HG02852 (cell line): ENCODE data around the gene FAM76B.

Experiments used
- ATAC-seq: cut with Tn5 transposase; IDR thresholded peaks from one replicate; pipeline ENCODE4 v1.9.1; 2021; ENCODE audit warnings: mild to moderate bottlenecking, moderate library complexity; ENCODE audit not compliant: unreplicated experiment

Gene FAM76B

GRCh38 chr11:95734009-95734572 is 55.5 kb downstream of the FAM76B start:
- no peak for ATAC-seq

DNA sequence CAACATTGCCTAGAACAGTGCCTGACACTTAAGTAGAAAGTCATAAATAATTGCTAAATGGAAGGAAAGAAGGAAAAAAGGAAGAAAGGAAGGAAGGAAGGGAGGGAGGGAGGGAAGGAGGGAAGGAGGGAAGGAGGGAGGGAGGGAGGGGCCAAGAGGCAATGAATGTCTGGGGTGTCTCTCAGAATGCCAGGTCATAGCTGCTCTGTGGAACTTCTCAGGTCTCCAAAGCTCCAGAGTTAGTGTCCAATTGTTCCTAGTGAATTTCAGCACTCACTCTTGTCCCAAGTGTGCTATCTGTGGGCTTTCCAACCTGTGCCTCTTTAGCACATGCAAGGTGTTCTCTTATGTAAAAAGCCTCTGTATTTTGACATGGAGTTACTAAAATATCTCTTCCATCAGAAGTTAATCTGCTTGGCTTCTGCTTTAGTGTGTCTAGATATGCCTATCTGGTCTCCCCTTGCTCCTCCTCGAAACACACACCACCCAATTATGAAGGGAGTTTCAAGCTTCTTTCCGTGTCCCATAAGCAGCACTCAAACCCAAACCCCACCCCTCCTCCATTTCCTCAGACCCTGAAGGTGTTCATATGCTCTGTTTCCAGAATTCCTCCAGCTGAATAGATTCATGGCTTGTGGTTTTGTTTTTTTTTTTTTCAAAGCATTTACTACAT is 56.5 kb downstream of the FAM76B start:
- no peak for ATAC-seq

GRCh38 chr11:95729462-95729861 is 60.1 kb downstream of the FAM76B start:
- ATAC-seq = no peak

- no peak for ATAC-seq
Observed at GRCh38 chr11:95728790-95729189, 60.8 kb downstream of the FAM76B start.

GRCh38 chr11:95728094-95728493 is 61.5 kb downstream of the FAM76B start:
- ATAC-seq = no peak

- ATAC-seq = no peak
Observed at GRCh38 chr11:95727620-95728019, 62.0 kb downstream of the FAM76B start.

- ATAC-seq = no peak
Observed at GRCh38 chr11:95727111-95727510, 62.5 kb downstream of the FAM76B start.

- no peak for ATAC-seq
Observed at GRCh38 chr11:95725196-95725595, 64.4 kb downstream of the FAM76B start.

DNA sequence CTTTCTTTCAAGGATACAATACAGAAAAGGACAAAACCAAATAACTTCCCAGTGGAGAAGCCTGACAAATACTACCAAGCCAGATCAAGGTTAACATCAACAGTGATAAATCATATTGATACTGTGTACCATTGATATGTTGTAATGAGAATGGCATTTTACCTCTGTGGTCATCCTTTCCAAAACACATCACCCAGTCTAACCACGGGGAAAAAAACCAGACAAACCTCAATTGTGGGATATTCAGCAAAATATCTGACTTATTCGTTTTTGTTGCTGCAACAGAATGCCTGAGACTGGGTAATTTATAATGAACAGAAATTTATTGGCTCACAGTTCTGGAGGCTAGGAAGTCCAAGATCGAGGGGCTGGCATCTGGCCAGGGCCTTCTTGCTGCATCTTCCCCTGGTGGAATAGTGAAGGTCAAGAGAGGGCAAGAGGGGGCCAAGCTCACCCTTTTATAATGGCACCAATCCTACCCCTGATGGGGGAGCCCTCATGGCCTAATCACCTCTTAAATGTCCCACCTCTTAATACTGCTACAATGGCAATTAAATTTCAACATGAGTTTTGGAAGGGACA is 66.1 kb downstream of the FAM76B start:
- ATAC-seq = no peak

DNA sequence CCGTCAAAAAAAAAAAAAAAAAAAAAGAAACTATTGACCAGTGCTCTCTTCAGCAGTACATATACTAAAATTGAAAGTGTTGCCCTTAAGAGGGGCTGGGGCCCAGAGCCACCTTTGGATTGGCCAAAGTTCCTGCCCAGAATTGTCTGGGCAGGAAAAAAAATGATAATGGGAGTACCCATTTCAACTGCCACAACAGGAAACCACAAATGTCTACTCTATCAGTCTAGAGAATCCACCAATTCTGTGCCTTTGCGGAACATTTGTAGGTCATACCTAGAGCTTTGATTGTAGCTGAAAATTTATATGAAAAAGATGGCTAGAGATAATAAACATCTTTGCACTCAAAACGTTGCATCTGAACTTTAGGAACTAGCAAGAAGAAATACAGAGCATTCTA is 69.4 kb downstream of the FAM76B start:
- ATAC-seq = no peak
